Measurements from ENCODE around the gene FCRLA. TPM values are rescaled to one million over a fixed set of nuclear protein-coding genes. Genes with fewer than 3 reads are reported as not detected.

The FCRLA gene
- polyA plus RNA-seq, 1 of the 3 experiments (the other 2 are of a cell fraction) = 0.13 TPM

DNA sequence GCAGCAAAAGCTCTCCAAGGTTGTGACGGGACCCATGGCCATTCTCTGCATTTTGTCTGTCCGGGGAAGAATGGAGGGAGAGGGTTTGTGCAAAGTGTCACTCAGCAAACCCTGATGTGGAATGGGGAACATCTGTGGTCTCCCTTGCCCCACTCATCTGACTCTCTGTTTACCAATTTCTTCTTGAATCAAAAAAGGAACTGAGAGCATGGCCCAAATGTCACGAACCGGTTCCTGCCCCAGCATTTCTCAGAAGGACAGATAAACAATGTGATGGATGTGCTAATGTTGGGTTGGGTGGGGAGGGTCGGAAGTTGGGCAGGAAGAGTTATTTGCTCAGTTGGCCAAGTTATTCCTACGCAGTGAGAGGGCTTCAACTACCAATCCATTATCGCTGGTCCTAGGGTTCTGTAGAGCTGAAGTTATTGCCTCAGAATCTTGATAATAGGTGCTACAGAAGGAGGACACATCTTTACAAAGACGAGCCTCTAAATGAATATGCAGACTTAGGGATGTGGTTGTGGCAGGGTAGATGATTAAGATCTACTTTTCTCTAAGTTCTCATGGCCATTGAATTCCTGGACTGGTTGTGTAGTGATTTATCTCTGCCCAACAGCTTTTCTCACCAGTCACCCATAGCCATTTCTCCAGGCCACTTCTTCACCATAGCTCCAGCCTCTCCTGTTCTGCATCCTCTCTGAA lies 33.0 kb downstream of the FCRLA start (continued):
- TF ChIP-seq, protein P1, sequence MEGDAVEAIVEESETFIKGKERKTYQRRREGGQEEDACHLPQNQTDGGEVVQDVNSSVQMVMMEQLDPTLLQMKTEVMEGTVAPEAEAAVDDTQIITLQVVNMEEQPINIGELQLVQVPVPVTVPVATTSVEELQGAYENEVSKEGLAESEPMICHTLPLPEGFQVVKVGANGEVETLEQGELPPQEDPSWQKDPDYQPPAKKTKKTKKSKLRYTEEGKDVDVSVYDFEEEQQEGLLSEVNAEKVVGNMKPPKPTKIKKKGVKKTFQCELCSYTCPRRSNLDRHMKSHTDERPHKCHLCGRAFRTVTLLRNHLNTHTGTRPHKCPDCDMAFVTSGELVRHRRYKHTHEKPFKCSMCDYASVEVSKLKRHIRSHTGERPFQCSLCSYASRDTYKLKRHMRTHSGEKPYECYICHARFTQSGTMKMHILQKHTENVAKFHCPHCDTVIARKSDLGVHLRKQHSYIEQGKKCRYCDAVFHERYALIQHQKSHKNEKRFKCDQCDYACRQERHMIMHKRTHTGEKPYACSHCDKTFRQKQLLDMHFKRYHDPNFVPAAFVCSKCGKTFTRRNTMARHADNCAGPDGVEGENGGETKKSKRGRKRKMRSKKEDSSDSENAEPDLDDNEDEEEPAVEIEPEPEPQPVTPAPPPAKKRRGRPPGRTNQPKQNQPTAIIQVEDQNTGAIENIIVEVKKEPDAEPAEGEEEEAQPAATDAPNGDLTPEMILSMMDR (IDR thresholded peaks at IDR 0.05) = no peak
- TF ChIP-seq ELF1 (IDR thresholded peaks at IDR 0.05) = no peak
- no peak for TF ChIP-seq FOXJ3 (CRISPR knock-in tag; IDR thresholded peaks at IDR 0.05)
- TF ChIP-seq NRF1 (IDR thresholded peaks at IDR 0.05; ENCODE audit: low read depth, low read length) = no peak

DNA sequence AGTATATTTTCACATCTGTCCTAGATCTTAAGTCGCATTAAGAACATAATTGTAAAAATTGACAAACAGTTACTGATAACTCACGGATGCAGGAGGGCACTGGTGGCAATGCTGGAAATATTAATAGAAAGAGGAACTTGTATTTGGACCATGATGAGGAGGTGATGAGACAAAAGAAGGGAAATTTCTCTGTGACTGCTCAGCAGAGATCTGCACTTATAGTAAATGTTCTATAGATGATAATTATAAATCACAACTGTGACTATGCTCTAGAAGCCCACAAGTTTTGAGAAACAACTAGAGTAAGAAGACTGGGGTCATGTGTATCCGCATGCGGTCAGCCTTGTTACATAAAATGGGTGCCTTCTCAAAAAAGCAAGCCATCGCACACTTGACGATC lies 33.9 kb downstream of the FCRLA start:
- DNase-seq = no peak
- TF ChIP-seq TEAD4 (IDR thresholded peaks at IDR 0.05; ENCODE audit: borderline replicate concordance, insufficient read depth) = no peak
- 55% methylated on average over 6 of the region's 6 CpGs for WGBS (ENCODE audit: low lambda C conversion rate)

DNA sequence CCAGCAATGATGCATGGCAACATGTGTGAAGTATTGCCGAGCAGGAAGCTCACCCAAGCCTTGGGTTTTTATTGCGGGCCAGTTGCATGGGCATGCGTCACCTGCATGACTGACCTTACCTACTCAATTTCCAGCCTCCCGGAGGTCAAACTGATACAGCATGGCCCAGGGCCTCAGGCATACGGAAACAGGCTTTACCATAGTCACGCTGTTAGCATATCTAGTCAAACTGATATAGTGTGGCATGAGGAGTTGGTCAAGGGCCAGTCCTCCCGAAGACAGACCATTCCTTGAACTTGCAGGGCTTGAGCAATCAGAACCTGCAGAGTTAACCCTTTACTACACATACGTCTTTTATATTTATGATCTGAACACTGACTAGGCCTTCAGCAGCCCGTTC lies 36.2 kb downstream of the FCRLA start:
- Histone ChIP-seq H3K4me1 (ENCODE audit: control insufficient read depth in 1 of 2, insufficient read depth in 2 of 2, low read depth in 1 of 2, low read length in 1 of 2) (no peaks in the 10 kb centered on the region), H4K20me1 (ENCODE audit: insufficient read depth) (no peaks in the 10 kb centered on the region), H3K9me2 (no peaks in the 10 kb centered on the region), H2AFZ (ENCODE audit: low read depth) (no peak overlapping the region), H3K27ac (ENCODE audit: low read depth in 2 of 2, low read length in 1 of 2) (no peak overlapping the region), H3K79me2 (ENCODE audit: insufficient read depth) (no peaks in the 10 kb centered on the region), H3K9ac (no peak overlapping the region), H3K27me3 (ENCODE audit: insufficient read depth) (no peaks in the 10 kb centered on the region), H3K4me2 (0 out of 2 replicates have a peak overlapping the region, but pooled peaks have one; percentile 21), H3K36me3 (replicated peaks in 1 of 2; ENCODE audit: control insufficient read depth in 1 of 2, insufficient read depth in 2 of 2, low read length in 1 of 2) (no peaks in the 10 kb centered on the region), H3K9me3 (no peaks in the 10 kb centered on the region), H3F3A (replicated peaks; ENCODE audit: insufficient read depth) (peaks cover 4% of the 10 kb centered on the region), H3K4me3 (ENCODE audit: low read depth in 2 of 2, low read length in 1 of 2) (no peak overlapping the region)
- ChIA-PET POLR2A (no interaction called here), CTCF (interaction anchor here (1.0 kb wide), 1 partner anchor 294 kb away, joined by 3 read pairs; no protein-coding TSS in a partner anchor)
- DNase-seq = no peak
- 88% methylated on average over 7 of the region's 9 CpGs for WGBS (ENCODE audit: low lambda C conversion rate)
- TF ChIP-seq, protein P2, sequence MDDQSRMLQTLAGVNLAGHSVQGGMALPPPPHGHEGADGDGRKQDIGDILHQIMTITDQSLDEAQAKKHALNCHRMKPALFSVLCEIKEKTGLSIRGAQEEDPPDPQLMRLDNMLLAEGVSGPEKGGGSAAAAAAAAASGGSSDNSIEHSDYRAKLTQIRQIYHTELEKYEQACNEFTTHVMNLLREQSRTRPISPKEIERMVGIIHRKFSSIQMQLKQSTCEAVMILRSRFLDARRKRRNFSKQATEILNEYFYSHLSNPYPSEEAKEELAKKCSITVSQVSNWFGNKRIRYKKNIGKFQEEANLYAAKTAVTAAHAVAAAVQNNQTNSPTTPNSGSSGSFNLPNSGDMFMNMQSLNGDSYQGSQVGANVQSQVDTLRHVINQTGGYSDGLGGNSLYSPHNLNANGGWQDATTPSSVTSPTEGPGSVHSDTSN (IDR thresholded peaks at IDR 0.05) = no peak
- no peak for TF ChIP-seq FOXJ3 (CRISPR knock-in tag; IDR thresholded peaks at IDR 0.05)
- TF ChIP-seq, protein P3, sequence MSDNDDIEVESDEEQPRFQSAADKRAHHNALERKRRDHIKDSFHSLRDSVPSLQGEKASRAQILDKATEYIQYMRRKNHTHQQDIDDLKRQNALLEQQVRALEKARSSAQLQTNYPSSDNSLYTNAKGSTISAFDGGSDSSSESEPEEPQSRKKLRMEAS (IDR thresholded peaks at IDR 0.05; ENCODE audit: low read depth) = no peak
- TF ChIP-seq, protein P4, sequence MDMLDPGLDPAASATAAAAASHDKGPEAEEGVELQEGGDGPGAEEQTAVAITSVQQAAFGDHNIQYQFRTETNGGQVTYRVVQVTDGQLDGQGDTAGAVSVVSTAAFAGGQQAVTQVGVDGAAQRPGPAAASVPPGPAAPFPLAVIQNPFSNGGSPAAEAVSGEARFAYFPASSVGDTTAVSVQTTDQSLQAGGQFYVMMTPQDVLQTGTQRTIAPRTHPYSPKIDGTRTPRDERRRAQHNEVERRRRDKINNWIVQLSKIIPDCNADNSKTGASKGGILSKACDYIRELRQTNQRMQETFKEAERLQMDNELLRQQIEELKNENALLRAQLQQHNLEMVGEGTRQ (IDR thresholded peaks at IDR 0.05; ENCODE audit: borderline replicate concordance, low read depth, low read length) = no peak
- TF ChIP-seq ELF1 (IDR thresholded peaks at IDR 0.05) = no peak

More for the DNA sequence above, 33.9 kb downstream of the FCRLA start:
- Histone ChIP-seq H3K9me3 (no peaks in the 10 kb centered on the region), H3K27ac (ENCODE audit: low read depth in 2 of 2, low read length in 1 of 2) (no peak overlapping the region), H3K9ac (no peak overlapping the region), H3K4me3 (ENCODE audit: low read depth in 2 of 2, low read length in 1 of 2) (no peak overlapping the region), H3K36me3 (replicated peaks in 1 of 2; ENCODE audit: control insufficient read depth in 1 of 2, insufficient read depth in 2 of 2, low read length in 1 of 2) (no peaks in the 10 kb centered on the region), H3K79me2 (ENCODE audit: insufficient read depth) (no peaks in the 10 kb centered on the region), H3K27me3 (ENCODE audit: insufficient read depth) (no peaks in the 10 kb centered on the region), H3F3A (replicated peaks; ENCODE audit: insufficient read depth) (peaks cover 4% of the 10 kb centered on the region), H3K4me2 (no peak overlapping the region), H3K4me1 (ENCODE audit: control insufficient read depth in 1 of 2, insufficient read depth in 2 of 2, low read depth in 1 of 2, low read length in 1 of 2) (no peaks in the 10 kb centered on the region), H4K20me1 (ENCODE audit: insufficient read depth) (no peaks in the 10 kb centered on the region), H2AFZ (ENCODE audit: low read depth) (no peak overlapping the region), H3K9me2 (no peaks in the 10 kb centered on the region)
- CTCF ChIA-PET = interaction anchor here (1.0 to 5.0 kb wide), 12 partner anchors 9 to 296 kb away, joined by 3 to 62 read pairs (median 10); no protein-coding TSS in a partner anchor
- POLR2A ChIA-PET = no interaction called here

Data from SK-N-SH (cell line).